PC-9 (cell line): ENCODE measurements around the gene ZDBF2. TPM values are rescaled to one million over a fixed set of nuclear protein-coding genes. Genes with fewer than 3 reads are reported as not detected.
"Not testable (repeated sequence)": the region's sequence is repeated elsewhere in the genome, so short reads cannot be mapped to it uniquely, and the experiment has no call there.

Experiments used
- BruUV-seq: library from RNA; stranded (reverse); fragments of 400-500 nt; replicated peaks from 2 replicates; lab custom pipeline; 2021; lab: Mats Ljungman, UMichigan
- CTCF ChIA-PET: fragments of 300-600 bp; sonication (Branson Sonifier 250); formaldehyde crosslinking; loops from one replicate; lab custom pipeline; 2022; ENCODE audit warnings: antibody characterized with exemption; lab: Charles Lee
- POLR2A ChIA-PET: fragments of 300-600 bp; sonication (Branson Sonifier 250); formaldehyde crosslinking; loops from one replicate; lab custom pipeline; 2022; ENCODE audit warnings: antibody characterized with exemption; ENCODE audit not compliant: unreplicated experiment; lab: Charles Lee
- DNase-seq, 2 experiments: peaks; one replicate each; pipeline versions ENCODE4 v3.0.0 to v3.0.0-alpha.2; 2015 to 2022; ENCODE audit warnings: mixed read lengths in 1 of 2
- H2AFZ ChIP-seq: fragments of 200-600 bp; sonication (generic); 2 replicates; pipeline ENCODE4 v1.8.1; 2017; ENCODE audit warnings: antibody characterized with exemption
- H3F3A ChIP-seq: fragments of 200-600 bp; sonication (generic); 2 replicates; pipeline ENCODE4 v1.8.1; 2017; ENCODE audit warnings: antibody characterized with exemption, mild to moderate bottlenecking, low read depth; ENCODE audit not compliant: insufficient read depth
- H3K27ac ChIP-seq: fragments of 200-600 bp; sonication (generic); 2 replicates; pipeline ENCODE4 v1.6.1; 2016; ENCODE audit warnings: mixed run types
- H3K27me3 ChIP-seq: fragments of 200-600 bp; sonication (generic); 2 replicates; pipeline ENCODE4 v1.6.1; 2016; ENCODE audit warnings: low read depth, mixed run types; ENCODE audit not compliant: insufficient read depth
- H3K36me3 ChIP-seq: fragments of 200-600 bp; sonication (generic); 2 replicates; pipeline ENCODE4 v1.6.1; 2016; ENCODE audit warnings: low read depth, mixed run types
- H3K4me1 ChIP-seq: fragments of 200-600 bp; sonication (generic); replicated peaks from 2 replicates; pipeline ENCODE4 v1.6.1; 2016; ENCODE audit warnings: mixed run types; ENCODE audit not compliant: insufficient read depth
- H3K4me2 ChIP-seq: fragments of 200-600 bp; sonication (generic); 2 replicates; pipeline ENCODE4 v1.6.1; 2017; ENCODE audit warnings: mixed run types
- H3K4me3 ChIP-seq: fragments of 200-600 bp; sonication (generic); 2 replicates; pipeline ENCODE4 v1.6.1; 2016; ENCODE audit warnings: mixed run types
- H3K79me2 ChIP-seq: fragments of 200-600 bp; sonication (generic); 2 replicates; pipeline ENCODE4 v1.6.1; 2017; ENCODE audit warnings: low read depth, mixed run types
- H3K9me2 ChIP-seq: fragments of 200-600 bp; sonication (generic); 2 replicates; pipeline ENCODE4 v1.8.1; 2017; ENCODE audit warnings: mild to moderate bottlenecking; ENCODE audit not compliant: insufficient read depth
- H3K9me3 ChIP-seq: fragments of 200-600 bp; sonication (generic); 2 replicates; pipeline ENCODE4 v1.8.1; 2016; ENCODE audit warnings: low read depth; ENCODE audit not compliant: insufficient read depth
- H4K20me1 ChIP-seq: fragments of 200-600 bp; sonication (generic); 2 replicates; pipeline ENCODE4 v1.8.1; 2017; ENCODE audit not compliant: insufficient read depth
- CTCF ChIP-seq: fragments of 200-600 bp; sonication (generic); conservative IDR thresholded peaks from 2 replicates; pipeline ENCODE4 v1.6.1; 2017; ENCODE audit warnings: mixed run types, antibody characterized with exemption, mild to moderate bottlenecking, moderate library complexity
- EZH2 ChIP-seq: fragments of 200-600 bp; sonication (generic); IDR thresholded peaks from 2 replicates; pipeline ENCODE4 v1.8.0; 2017; ENCODE audit warnings: antibody characterized with exemption, low read depth
- intact Hi-C: fragments of 100-400 bp; cut with micrococcal nuclease; formaldehyde crosslinking; loops from one replicate; pipeline ENCODE4 v1.10.0; 2022; ENCODE audit not compliant: unreplicated experiment
- total RNA-seq: library from RNA; stranded (reverse); gene quantifications from 2 replicates; pipeline ENCODE4 v1.2.3, GENCODE V29; 2021

The ZDBF2 gene
- total RNA-seq, 1 experiment from 2014 or later: 21.5 TPM

GRCh38 chr2:206289391-206289790, 14.9 kb downstream of the ZDBF2 start:
- Histone ChIP-seq H3K27me3 (no peaks in the 10 kb centered on the region), H3K27ac (no peak overlapping the region), H3K9me3 (no peaks in the 10 kb centered on the region), H4K20me1 (no peaks in the 10 kb centered on the region), H3K36me3 (peaks cover 25% of the 10 kb centered on the region), H3K4me3 (no peak overlapping the region), H3K9me2 (no peaks in the 10 kb centered on the region), H3K4me2 (no peak overlapping the region), H3K4me1 (no peaks in the 10 kb centered on the region), H2AFZ (no peak overlapping the region), H3K79me2 (peaks cover 21% of the 10 kb centered on the region), H3F3A (no peaks in the 10 kb centered on the region)
- BruUV-seq: no TSS peak
- DNase-seq: peak in 1 of 2 experiments; percentile 38
- ChIA-PET CTCF (interaction anchor here (0.7 kb wide), 1 partner anchor 27 kb away, joined by 3 read pairs; no protein-coding TSS in a partner anchor), POLR2A (no interaction called here)
- TF ChIP-seq CTCF (no peak), EZH2 (no peak)
- intact Hi-C loops: no loop called here

GRCh38 chr2:206296128-206296527, 21.7 kb downstream of the ZDBF2 start:
- H3K79me2 ChIP-seq: no peaks in the 10 kb centered on the region
- no peak overlapping the region for H3K27ac ChIP-seq
- H3F3A ChIP-seq: no peaks in the 10 kb centered on the region
- no peaks in the 10 kb centered on the region for H3K9me2 ChIP-seq
- no peaks in the 10 kb centered on the region for H4K20me1 ChIP-seq
- H3K9me3 ChIP-seq: no peaks in the 10 kb centered on the region
- DNase-seq: no peak
- POLR2A ChIA-PET: no interaction called here
- H3K4me1 ChIP-seq: no peaks in the 10 kb centered on the region
- TF ChIP-seq EZH2 (no peak), CTCF (no peak)
- no peaks in the 10 kb centered on the region for H3K27me3 ChIP-seq
- intact Hi-C loops: no loop called here
- H3K4me3 ChIP-seq: no peak overlapping the region
- CTCF ChIA-PET: no interaction called here
- H3K36me3 ChIP-seq: no peaks in the 10 kb centered on the region
- BruUV-seq: no TSS peak
- H3K4me2 ChIP-seq: no peak overlapping the region
- no peak overlapping the region for H2AFZ ChIP-seq

- H3K4me2 ChIP-seq, CTCF ChIA-PET, H3K79me2 ChIP-seq, POLR2A ChIA-PET, H3K9me2 ChIP-seq, H3K9me3 ChIP-seq, DNase-seq, H3K27me3 ChIP-seq, H3K4me1 ChIP-seq, BruUV-seq, H2AFZ ChIP-seq, H4K20me1 ChIP-seq, H3F3A ChIP-seq, H3K27ac ChIP-seq, H3K4me3 ChIP-seq, H3K36me3 ChIP-seq, intact Hi-C loops: not testable (repeated sequence)
Observed at GRCh38 chr2:206299608-206300007, 25.1 kb downstream of the ZDBF2 start.
